Raji (cell line): ENCODE data around the gene INTS6.

Experiments used
- POLR2A ChIP-seq: IDR thresholded peaks from 2 replicates; pipeline ENCODE4 v1.6.1; 2011; ENCODE audit warnings: low read depth, low read length, control low read depth; ENCODE audit not compliant: insufficient read depth

The INTS6 gene

DNA sequence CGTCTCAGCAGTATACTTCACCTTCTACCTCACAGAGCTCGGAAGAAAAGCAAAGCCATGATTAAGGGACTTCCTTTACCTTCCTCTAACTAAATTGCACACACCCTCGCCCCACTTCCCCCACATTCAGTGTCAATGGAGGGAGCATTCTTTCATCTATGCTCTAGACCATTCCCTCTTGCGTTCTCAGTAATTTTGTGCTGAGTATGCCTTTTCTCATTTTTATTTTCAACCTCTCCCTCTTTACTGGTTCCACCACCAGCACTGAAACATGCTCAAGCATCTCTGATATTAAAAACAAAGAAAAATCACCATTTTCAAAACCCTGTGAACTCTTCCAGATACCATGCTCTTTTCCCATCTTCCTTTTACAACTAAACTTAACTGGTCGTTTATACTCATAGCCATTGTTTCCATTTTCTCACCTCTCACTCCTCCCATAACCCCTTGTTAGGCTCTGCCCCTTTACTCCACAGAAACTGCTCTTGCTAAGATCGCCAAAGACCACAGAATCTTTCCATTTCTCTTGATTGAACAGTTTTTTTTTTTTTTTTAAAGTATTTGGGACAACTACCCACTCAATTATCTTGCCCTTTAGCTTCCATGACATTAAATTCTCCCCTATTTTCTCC is 81.0 kb downstream of the INTS6 start:
- TF ChIP-seq POLR2A, result no peak

DNA sequence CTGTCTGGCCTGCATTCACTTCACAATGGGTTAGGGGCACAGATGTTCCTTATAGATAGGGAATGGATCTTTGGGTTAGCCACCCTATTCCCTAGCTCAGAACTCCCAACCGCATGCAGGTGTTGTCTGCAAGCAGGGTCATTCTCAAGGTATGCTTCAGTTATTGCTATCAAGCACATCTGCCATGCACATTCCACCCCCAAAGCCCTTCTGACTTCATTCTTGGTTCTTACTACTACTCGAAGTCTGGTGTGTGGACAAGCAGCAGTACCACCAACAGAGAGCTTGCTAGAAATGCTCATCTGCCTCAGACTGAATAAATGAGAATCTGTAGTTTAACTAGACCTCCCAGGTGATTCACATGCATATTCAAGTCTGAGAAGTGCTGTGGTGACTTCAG is 82.0 kb downstream of the INTS6 start:
- no peak for TF ChIP-seq POLR2A

DNA sequence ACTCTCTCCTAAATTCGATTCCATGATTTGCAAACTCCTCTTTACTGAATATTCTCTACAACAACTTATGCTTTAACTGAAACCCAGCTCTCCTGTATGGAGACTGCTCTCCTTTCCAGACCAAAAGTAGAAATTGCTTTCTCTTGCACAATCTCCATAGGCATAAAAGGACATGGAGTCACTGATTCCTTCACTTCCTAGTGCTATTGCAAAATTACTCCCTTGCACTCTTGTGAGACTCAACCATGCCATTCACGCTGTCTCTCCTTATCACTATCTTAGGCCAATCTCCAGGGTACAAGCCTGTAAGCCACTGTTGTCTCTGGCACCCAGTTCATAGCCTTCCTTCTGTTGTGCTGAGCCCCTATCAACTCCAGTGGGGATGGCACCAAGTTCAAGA is 82.7 kb downstream of the INTS6 start:
- no peak for TF ChIP-seq POLR2A

DNA sequence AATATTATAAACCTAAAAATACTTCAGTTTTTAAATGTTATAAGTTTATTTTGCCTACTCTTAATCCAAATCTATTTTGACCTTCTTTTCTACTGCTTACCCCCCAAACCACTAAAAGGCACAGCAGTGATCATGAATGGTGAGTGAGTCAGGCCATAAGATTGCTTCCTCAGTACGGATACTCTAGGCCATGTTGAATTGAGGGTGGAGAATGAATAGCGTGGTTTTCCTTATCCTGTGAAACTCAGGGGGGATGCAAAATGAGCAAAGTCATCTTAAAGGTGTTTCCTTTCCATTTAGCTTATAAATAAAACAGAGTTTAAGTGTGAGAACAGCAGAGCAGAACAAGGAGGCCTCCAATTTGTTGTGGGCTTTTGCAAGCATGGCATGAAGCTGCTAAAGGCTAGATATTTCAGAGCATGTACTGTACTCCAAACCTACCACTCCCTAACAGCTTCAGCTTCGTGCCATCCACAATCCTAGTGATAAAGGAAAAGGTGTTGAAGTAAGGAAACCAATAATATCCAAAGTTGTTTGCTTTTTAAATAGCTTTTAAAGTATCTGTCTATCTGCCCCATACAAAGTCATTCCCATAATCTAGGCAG is 88.3 kb downstream of the INTS6 start:
- no peak for TF ChIP-seq POLR2A

DNA sequence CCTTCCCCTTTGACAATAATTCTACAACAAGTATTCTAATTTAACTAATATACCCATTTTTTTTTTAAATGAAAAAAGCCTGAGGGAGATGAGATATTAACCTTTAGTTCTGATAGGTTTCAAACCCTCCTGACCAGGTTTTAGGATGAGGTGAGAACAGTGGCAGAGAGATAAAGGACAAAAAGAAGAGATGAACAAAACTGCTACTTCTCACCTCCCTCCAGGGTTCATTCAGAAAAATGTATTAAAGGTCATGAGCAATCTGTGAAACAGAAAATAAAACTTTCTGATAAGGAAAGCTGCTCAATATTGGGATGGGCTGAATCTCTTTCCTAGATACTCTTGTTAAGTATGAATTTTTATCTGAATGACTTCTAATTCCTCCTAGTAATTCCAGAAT is 89.2 kb downstream of the INTS6 start:
- no peak for TF ChIP-seq POLR2A

DNA sequence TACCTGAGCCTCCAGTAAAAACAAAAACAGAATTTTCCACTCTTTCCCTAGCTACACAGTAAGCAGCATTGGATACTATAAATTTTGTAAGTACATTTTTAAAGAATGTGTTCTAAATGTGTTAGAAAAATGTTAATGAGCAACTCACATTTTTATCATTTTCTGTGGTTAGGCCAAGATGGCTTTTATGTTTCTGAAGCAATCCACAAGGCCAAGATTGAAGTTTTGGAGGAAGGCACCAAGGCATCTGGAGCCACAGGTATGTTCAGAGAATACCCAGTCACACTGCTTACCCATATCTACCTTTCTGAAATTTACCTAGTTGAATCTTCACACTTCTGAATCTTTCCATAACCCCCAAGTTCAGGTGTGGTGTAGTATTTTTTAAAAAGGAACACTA is 91.7 kb downstream of the INTS6 start:
- TF ChIP-seq POLR2A, result no peak

DNA sequence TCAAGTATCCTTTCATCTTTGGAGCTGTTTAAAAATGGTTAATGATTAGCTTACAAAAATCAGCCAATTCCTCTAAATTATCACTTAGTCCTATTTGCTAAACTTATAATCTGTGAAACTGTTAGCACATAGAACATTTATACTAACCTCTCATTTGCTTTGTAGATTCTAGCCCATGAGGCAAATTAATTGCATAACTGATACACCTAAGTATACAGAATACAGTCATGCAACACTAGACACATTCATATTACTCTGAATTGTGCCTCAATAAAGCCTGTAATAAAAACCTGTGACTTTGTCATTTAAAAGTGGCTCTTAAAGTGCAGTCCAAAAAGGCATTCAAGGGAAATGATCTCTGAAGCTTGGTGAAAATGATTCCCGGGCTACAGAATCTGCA is 92.3 kb downstream of the INTS6 start:
- TF ChIP-seq POLR2A, result no peak

DNA sequence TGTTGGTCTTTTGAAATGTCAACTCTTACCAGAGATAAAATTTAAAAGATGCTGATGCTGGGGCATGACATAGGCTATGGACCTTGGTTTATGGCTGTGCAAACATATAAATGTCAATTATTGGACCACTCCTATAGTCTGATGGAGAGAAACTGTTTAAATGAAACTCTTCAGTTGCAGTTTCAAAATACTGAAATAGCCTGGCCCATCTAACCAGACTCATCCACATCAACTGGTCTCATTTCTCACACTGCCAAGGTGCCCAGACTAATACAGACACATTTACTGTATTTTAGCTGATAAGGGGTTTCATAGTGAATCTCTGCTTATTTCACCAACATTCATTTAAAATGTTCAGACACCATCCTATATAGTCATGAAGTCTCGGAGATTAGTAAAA is 93.5 kb downstream of the INTS6 start:
- no peak for TF ChIP-seq POLR2A

DNA sequence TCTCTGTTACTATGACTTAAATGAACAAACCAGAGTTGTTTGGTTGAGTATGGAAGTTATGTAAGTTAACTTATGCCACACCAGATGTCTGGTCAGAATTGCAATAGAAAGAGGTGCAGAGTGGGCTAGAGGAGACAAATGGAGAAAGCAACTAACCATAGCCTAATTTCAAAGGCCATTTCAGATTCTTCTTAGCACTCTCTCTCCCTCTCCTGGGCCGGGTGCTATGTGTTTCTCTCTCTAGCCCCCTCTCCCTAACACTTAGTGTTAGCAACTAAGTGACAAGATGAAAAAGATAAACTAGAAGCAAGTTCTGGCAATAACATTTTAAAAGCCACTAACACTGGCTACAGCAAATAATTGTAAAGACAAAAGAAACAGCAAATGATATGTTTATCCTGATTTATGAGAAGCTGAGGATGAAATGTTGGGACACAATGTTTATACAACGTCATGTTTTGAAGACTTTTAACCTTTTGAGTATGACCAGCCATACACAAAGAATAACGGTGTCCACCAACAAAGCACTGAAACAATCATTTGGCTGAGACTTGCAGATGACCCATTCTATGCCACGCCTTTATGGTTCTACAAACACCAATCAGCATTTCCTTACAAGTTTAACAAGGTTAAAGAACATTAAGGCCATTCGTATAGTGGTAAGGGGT is 94.8 kb downstream of the INTS6 start:
- no peak for TF ChIP-seq POLR2A

DNA sequence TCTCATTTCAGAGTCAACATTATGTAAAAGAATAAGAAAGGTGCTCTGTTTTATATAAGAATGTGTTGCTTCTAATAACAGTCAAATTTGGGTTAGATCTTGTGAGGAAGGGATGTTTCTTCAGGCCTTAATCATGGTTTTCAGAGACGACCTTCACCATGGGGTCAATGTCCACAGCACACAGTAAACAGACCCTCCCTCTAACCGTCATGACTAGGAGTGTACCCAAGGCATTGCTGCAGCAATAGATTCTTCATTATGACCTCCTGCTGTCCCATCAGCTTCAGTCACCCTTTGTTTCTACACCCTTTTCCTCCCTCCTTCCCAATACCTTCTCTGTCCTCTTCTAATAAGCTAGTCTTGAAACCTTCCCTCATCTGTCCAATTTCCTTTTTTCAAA is 97.6 kb downstream of the INTS6 start:
- no peak for TF ChIP-seq POLR2A

DNA sequence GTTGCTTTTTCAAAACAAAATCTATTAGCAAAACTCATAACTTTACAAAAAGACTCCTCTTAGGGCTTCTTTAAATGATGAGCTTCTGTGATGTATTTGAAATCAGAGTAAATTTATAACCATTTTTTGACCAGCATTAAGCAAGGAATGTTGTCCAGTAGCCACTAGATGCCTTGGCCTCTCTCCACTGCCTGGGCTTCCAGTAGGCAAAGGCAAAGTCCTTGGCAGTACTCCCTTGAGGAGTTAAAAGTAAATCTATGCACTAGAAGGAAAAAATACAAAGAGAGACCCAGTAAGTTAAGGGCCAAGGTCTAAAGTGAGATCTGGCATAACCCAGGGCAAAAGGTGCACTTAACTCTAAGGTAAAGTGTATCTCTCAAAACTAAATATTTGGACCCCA is 103.8 kb downstream of the INTS6 start:
- TF ChIP-seq POLR2A, result no peak

DNA sequence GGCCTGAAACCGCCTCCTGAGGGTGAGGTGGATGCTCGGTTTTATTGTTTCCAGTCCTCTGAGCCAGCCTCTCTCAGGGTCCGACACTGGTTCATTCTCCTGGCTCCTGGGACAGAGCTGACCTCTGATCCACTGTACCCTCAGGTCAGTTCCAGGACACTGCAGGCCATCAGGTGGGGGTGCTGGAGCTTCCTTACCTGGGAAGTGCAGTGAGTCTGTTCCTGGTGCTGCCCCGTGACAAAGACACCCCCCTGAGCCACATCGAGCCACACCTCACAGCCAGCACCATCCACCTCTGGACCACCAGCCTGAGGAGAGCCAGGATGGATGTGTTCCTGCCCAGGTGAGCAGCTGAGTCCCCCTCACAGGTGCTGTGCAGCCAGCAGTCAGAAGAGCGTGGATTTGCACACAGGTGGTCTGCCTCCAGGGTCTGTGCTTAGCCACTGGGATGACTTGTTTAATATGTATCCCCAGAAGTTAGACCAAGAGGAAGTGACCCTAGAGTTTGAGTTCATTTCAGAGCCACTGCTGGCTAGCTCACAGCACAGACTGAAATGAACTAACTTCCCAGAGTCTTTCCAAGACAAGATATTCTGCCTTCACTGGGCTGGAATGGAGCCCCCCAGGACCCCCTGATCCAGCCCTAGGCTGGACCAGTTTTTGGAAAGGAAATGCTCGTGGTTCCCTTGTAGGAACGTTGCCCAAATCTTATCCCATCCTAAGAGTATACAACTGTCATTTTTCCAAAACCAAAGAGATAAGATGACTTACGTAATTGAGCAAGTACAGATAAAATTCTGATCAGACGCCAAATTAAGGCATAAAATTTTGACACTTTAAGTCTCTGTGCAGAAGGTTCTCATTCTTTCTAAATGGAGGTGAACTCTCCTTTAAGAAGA is 104.5 kb downstream of the INTS6 start:
- TF ChIP-seq POLR2A, result no peak

DNA sequence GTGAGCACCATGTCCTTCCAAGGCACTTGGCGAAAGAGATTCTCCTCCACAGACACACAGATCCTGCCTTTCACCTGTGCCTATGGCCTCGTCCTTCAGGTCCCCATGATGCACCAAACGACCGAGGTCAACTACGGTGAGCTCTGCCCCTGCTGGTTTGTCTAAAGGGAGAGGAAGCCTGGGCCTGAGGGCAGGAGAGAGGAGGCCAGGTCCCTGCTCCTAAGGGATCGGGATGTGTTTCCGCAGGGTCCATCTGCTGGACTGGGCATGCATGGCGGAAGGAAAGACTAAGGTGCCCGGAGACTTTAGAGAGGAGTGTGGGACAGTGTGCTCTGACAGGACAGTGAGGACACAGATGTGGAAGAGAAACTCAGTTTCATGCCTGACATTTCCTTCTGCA is 105.7 kb downstream of the INTS6 start:
- no peak for TF ChIP-seq POLR2A

DNA sequence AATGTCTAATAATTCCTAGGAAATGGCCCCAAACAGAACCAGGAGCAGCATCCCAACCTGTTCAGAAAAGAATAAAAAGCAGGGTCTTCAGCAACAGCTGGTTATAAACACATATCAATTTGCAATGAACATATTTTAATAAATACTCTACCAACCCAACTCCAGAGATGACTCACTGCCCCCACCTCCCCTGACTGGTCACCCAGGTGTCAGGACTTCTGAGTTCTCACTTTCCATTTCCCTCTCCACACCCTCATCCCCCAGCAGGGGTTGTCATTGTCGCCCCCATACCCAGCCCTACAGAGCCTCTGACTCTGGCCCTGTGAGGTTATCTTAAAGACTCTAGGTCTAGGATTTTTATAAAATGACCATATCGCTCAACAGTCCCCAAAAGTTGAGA is 106.4 kb downstream of the INTS6 start:
- TF ChIP-seq POLR2A, result no peak

DNA sequence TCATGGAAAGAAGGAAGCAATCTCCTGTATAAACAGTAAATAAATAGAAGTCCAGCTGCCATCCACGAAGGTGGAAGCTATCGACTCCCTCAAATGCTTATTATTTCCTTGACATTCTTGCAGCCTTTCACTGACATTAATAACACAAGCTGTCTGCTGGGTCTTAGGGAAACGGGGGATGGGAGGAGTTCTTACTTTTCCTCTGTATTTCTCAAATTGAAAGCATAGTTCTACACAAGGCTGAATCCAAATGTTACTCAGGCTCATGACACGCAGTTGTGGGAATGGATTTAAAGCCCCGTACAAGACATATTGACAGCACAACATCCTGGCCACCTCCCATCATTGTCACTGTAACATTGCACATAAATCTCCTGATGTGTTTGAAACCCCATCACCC is 109.4 kb downstream of the INTS6 start:
- TF ChIP-seq POLR2A, result no peak

DNA sequence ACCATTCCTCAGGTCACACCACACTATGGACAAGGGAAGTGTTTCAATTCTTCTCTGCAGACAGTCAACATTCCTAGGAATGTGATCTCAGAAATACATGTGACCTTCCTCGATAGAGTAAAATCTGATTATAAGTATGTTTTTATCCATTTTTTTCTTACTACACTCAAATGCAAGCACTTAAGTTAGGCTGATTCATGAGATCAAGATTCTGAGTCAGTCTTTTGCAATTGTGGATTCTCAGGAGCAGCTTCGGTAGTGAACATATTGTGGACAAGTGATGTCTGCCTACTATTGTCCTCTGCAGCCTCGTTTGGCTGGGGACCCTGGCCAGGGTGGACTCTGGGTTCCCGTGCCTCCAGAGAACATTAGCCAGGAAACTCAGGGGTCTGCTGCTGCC is 110.1 kb downstream of the INTS6 start:
- no peak for TF ChIP-seq POLR2A
